SK-N-SH (cell line): ENCODE measurements around the gene TXNL4B. TPM values are rescaled to one million over a fixed set of nuclear protein-coding genes. Genes with fewer than 3 reads are reported as not detected.

Experiments used
- CTCF ChIA-PET: fragments of 300-600, 350-600 bp; formaldehyde crosslinking; extraction: SDS; loops from one replicate; lab custom pipeline; 2021; lab: Yijun Ruan, JAX
- POLR2A ChIA-PET: fragments of 350-600 bp; sonication (Branson Sonifier 250); formaldehyde crosslinking; extraction: SDS; loops from one replicate; lab custom pipeline; 2020; ENCODE audit warnings: antibody characterized with exemption, inconsistent platforms; lab: Yijun Ruan, JAX
- DNase-seq: peaks from one replicate; pipeline ENCODE4 v3.0.0; 2012
- H2AFZ ChIP-seq: fragments of 200-600 bp; sonication (generic); 2 replicates; pipeline ENCODE4 v1.8.1; 2016; ENCODE audit warnings: antibody characterized with exemption, mild to moderate bottlenecking, low read depth
- H3F3A ChIP-seq: fragments of 200-600 bp; sonication (generic); replicated peaks from 2 replicates; pipeline ENCODE3; 2016; ENCODE audit warnings: antibody characterized with exemption, mild to moderate bottlenecking; ENCODE audit not compliant: insufficient read depth
- H3K27ac ChIP-seq, 2 experiments: fragments of 200-500 bp in 1 of 2; fragments of 200-600 bp in 1 of 2; sonication (Bioruptor generic) in 1 of 2; sonication (generic), shearing (Covaris generic) in 1 of 2; 2 replicates each; pipeline versions ENCODE4 v1.5.1 to v1.6.1; 2014 to 2016; ENCODE audit warnings: low read depth in 2 of 2, inconsistent platforms in 1 of 2, low read length in 1 of 2, mild to moderate bottlenecking in 1 of 2, mixed read lengths in 1 of 2
- H3K27me3 ChIP-seq: fragments of 200-600 bp; sonication (generic), shearing (Covaris generic); 2 replicates; pipeline ENCODE4 v1.6.1; 2016; ENCODE audit warnings: mixed run types; ENCODE audit not compliant: insufficient read depth
- H3K36me3 ChIP-seq, 2 experiments: fragments of 200-500 bp in 1 of 2; fragments of 200-600 bp in 1 of 2; sonication (Bioruptor generic) in 1 of 2; sonication (generic) in 1 of 2; replicated peaks in 1 of 2; 2 replicates each; pipeline versions ENCODE3 to v1.5.1; 2014 to 2016; ENCODE audit warnings: low read length in 1 of 2, mild to moderate bottlenecking in 1 of 2; ENCODE audit not compliant: insufficient read depth in 2 of 2, control insufficient read depth in 1 of 2
- H3K4me1 ChIP-seq, 2 experiments: fragments of 200-500 bp in 1 of 2; fragments of 200-600 bp in 1 of 2; sonication (Bioruptor generic) in 1 of 2; sonication (generic), shearing (Covaris generic) in 1 of 2; 2 replicates each; pipeline versions ENCODE4 v1.5.1 to v1.6.1; 2014 to 2016; ENCODE audit warnings: low read depth in 1 of 2, low read length in 1 of 2, mixed run types in 1 of 2; ENCODE audit not compliant: insufficient read depth in 2 of 2, control insufficient read depth in 1 of 2
- H3K4me2 ChIP-seq: fragments of 200-600 bp; sonication (generic), shearing (Covaris generic); 2 replicates; pipeline ENCODE4 v1.6.1; 2017; ENCODE audit warnings: mixed run types
- H3K4me3 ChIP-seq, 2 experiments: fragments of 200-500 bp in 1 of 2; fragments of 200-600 bp in 1 of 2; sonication (Bioruptor generic) in 1 of 2; sonication (generic), shearing (Covaris generic) in 1 of 2; 2 replicates each; pipeline versions ENCODE4 v1.5.1 to v1.8.1; 2014 to 2016; ENCODE audit warnings: low read depth in 2 of 2, inconsistent platforms in 1 of 2, low read length in 1 of 2, mild to moderate bottlenecking in 1 of 2, mixed read lengths in 1 of 2, moderate library complexity in 1 of 2
- H3K79me2 ChIP-seq: fragments of 200-600 bp; sonication (generic); 2 replicates; pipeline ENCODE4 v1.8.1; 2017; ENCODE audit warnings: mild to moderate bottlenecking; ENCODE audit not compliant: insufficient read depth
- H3K9ac ChIP-seq: fragments of 200-600 bp; sonication (generic); 2 replicates; pipeline ENCODE4 v1.6.1; 2017; ENCODE audit warnings: mixed run types
- H3K9me2 ChIP-seq: fragments of 200-600 bp; sonication (generic); 2 replicates; pipeline ENCODE4 v1.6.1; 2017; ENCODE audit warnings: mixed run types
- H3K9me3 ChIP-seq: fragments of 200-600 bp; sonication (generic); 2 replicates; pipeline ENCODE4 v1.6.1; 2017; ENCODE audit warnings: mixed run types, mild to moderate bottlenecking, moderate library complexity
- H4K20me1 ChIP-seq: fragments of 200-600 bp; sonication (generic); 2 replicates; pipeline ENCODE4 v1.6.1; 2017; ENCODE audit warnings: mild to moderate bottlenecking, mixed run types; ENCODE audit not compliant: insufficient read depth
- EP300 ChIP-seq, 2 experiments: IDR thresholded peaks; 2 replicates each; pipeline versions ENCODE4 v1.4.0 to v1.6.1; 2012; ENCODE audit warnings: borderline replicate concordance in 1 of 2, low read depth in 1 of 2, low read length in 1 of 2
- EZH2phosphoT487 ChIP-seq: fragments of 200-600 bp; sonication (generic); IDR thresholded peaks from 2 replicates; pipeline ENCODE4 v1.6.1; 2017; ENCODE audit warnings: low read depth, mixed run types, mild to moderate bottlenecking, antibody characterized with exemption, moderate library complexity, borderline replicate concordance
- FOSL2 ChIP-seq: IDR thresholded peaks from 2 replicates; pipeline ENCODE4 v1.4.0; 2012; ENCODE audit warnings: low read depth, mild to moderate bottlenecking, moderate library complexity, borderline replicate concordance
- FOXJ3 ChIP-seq: sonication (generic); formaldehyde crosslinking; IDR thresholded peaks from 2 replicates; pipeline ENCODE4 v1.5.1; 2020; ENCODE audit warnings: mild to moderate bottlenecking, missing genetic modification reagents
- MXI1 ChIP-seq: IDR thresholded peaks from 2 replicates; pipeline ENCODE4 v1.6.1; 2012; ENCODE audit warnings: mild to moderate bottlenecking, low read depth, low read length, improper control_type of control experiment
- NFIC ChIP-seq: IDR thresholded peaks from 2 replicates; pipeline ENCODE4 v1.4.0; 2012; ENCODE audit warnings: borderline replicate concordance
- NRF1 ChIP-seq: IDR thresholded peaks from 2 replicates; pipeline ENCODE4 v1.6.1; 2012; ENCODE audit warnings: low read depth, mild to moderate bottlenecking, low read length
- RAD21 ChIP-seq: IDR thresholded peaks from 2 replicates; pipeline ENCODE4 v1.6.1; 2012; ENCODE audit warnings: mild to moderate bottlenecking, low read length
- RCOR1 ChIP-seq: fragments of 150-350 bp; IDR thresholded peaks from 2 replicates; pipeline ENCODE4 v1.6.1; 2017; ENCODE audit warnings: antibody characterized with exemption, low read length
- TAF1 ChIP-seq: IDR thresholded peaks from 2 replicates; pipeline ENCODE4 v1.6.1; 2012; ENCODE audit warnings: low read depth, mild to moderate bottlenecking, low read length, moderate library complexity, borderline replicate concordance
- TEAD4 ChIP-seq: IDR thresholded peaks from 2 replicates; pipeline ENCODE4 v1.4.0; 2012; ENCODE audit warnings: mild to moderate bottlenecking, borderline replicate concordance; ENCODE audit not compliant: insufficient read depth
- WGBS: methylation state at CpG from one replicate; pipeline ENCODE4 v1.1.6; 2017; ENCODE audit warnings: low lambda C conversion rate; 5-methylcytosine and 5-hydroxymethylcytosine counted together
- polyA plus RNA-seq, 3 experiments: library from polyadenylated mRNA; depleted of rRNA; stranded (reverse); fragments of >200 nt; gene quantifications; 2 replicates each; pipeline ENCODE4 v1.2.3, GENCODE V29; 2012
- TF ChIP-seq, protein P1 (sequence below): fragments of 200-600 bp; sonication (generic); IDR thresholded peaks from 2 replicates; pipeline ENCODE4 v1.6.1; 2017; ENCODE audit warnings: antibody characterized with exemption, mild to moderate bottlenecking, moderate library complexity
- TF ChIP-seq, protein P2 (sequence below): IDR thresholded peaks from 2 replicates; pipeline ENCODE4 v1.6.1; 2012; ENCODE audit warnings: mild to moderate bottlenecking, low read depth, low read length, moderate library complexity
- TF ChIP-seq, protein P3 (sequence below): IDR thresholded peaks from 2 replicates; pipeline ENCODE4 v1.4.0; 2012; ENCODE audit warnings: low read depth
- TF ChIP-seq, protein P4 (sequence below): IDR thresholded peaks from 2 replicates; pipeline ENCODE4; 2012

Gene TXNL4B
- polyA plus RNA-seq, 1 of the 3 experiments (the other 2 are of a cell fraction): 8.9 TPM

DNA sequence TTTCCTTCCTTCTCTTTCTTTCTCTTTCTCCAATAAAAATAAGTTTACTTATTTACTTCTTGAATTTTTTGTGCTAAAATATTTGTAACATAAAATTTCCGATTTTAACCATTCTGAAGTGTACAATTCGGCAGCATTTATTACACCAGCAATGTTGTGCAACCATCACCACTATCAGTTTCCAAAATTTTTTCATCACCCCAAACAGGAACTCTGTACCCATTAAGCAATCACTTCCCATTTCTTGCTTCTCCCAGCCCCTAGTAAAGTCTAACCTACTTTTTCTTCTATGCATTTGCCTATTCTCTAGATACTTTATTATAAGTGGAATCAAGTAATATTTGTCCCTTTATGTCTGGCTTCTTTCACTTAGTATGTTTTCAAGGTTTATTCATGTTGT, 41.6 kb downstream of the TXNL4B start:
- Histone ChIP-seq H3K27ac (no peak overlapping the region), H3K9ac (no peak overlapping the region), H4K20me1 (no peaks in the 10 kb centered on the region), H3K9me3 (no peaks in the 10 kb centered on the region), H3K9me2 (no peaks in the 10 kb centered on the region), H2AFZ (no peak overlapping the region), H3K4me1 (no peaks in the 10 kb centered on the region), H3K36me3 (no peaks in the 10 kb centered on the region), H3K79me2 (no peaks in the 10 kb centered on the region), H3F3A (no peaks in the 10 kb centered on the region), H3K4me3 (no peak overlapping the region), H3K27me3 (no peaks in the 10 kb centered on the region; the same call in 1 of the 2 replicates), H3K4me2 (no peak overlapping the region)
- CTCF ChIA-PET: no interaction called here
- TF ChIP-seq NFIC: no peak
- TF ChIP-seq, protein P1, sequence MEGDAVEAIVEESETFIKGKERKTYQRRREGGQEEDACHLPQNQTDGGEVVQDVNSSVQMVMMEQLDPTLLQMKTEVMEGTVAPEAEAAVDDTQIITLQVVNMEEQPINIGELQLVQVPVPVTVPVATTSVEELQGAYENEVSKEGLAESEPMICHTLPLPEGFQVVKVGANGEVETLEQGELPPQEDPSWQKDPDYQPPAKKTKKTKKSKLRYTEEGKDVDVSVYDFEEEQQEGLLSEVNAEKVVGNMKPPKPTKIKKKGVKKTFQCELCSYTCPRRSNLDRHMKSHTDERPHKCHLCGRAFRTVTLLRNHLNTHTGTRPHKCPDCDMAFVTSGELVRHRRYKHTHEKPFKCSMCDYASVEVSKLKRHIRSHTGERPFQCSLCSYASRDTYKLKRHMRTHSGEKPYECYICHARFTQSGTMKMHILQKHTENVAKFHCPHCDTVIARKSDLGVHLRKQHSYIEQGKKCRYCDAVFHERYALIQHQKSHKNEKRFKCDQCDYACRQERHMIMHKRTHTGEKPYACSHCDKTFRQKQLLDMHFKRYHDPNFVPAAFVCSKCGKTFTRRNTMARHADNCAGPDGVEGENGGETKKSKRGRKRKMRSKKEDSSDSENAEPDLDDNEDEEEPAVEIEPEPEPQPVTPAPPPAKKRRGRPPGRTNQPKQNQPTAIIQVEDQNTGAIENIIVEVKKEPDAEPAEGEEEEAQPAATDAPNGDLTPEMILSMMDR: no peak
- no peak for TF ChIP-seq RCOR1
- no peak for TF ChIP-seq EP300 (IDR thresholded peaks at IDR 0.05; ENCODE audit: borderline replicate concordance in 1 of 2, low read depth in 1 of 2, low read length in 1 of 2)
- TF ChIP-seq RAD21: no peak
- TF ChIP-seq, protein P2, sequence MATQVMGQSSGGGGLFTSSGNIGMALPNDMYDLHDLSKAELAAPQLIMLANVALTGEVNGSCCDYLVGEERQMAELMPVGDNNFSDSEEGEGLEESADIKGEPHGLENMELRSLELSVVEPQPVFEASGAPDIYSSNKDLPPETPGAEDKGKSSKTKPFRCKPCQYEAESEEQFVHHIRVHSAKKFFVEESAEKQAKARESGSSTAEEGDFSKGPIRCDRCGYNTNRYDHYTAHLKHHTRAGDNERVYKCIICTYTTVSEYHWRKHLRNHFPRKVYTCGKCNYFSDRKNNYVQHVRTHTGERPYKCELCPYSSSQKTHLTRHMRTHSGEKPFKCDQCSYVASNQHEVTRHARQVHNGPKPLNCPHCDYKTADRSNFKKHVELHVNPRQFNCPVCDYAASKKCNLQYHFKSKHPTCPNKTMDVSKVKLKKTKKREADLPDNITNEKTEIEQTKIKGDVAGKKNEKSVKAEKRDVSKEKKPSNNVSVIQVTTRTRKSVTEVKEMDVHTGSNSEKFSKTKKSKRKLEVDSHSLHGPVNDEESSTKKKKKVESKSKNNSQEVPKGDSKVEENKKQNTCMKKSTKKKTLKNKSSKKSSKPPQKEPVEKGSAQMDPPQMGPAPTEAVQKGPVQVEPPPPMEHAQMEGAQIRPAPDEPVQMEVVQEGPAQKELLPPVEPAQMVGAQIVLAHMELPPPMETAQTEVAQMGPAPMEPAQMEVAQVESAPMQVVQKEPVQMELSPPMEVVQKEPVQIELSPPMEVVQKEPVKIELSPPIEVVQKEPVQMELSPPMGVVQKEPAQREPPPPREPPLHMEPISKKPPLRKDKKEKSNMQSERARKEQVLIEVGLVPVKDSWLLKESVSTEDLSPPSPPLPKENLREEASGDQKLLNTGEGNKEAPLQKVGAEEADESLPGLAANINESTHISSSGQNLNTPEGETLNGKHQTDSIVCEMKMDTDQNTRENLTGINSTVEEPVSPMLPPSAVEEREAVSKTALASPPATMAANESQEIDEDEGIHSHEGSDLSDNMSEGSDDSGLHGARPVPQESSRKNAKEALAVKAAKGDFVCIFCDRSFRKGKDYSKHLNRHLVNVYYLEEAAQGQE: no peak
- no peak for TF ChIP-seq NRF1
- TF ChIP-seq, protein P3, sequence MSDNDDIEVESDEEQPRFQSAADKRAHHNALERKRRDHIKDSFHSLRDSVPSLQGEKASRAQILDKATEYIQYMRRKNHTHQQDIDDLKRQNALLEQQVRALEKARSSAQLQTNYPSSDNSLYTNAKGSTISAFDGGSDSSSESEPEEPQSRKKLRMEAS: no peak
- TF ChIP-seq EZH2phosphoT487: no peak
- TF ChIP-seq, protein P4, sequence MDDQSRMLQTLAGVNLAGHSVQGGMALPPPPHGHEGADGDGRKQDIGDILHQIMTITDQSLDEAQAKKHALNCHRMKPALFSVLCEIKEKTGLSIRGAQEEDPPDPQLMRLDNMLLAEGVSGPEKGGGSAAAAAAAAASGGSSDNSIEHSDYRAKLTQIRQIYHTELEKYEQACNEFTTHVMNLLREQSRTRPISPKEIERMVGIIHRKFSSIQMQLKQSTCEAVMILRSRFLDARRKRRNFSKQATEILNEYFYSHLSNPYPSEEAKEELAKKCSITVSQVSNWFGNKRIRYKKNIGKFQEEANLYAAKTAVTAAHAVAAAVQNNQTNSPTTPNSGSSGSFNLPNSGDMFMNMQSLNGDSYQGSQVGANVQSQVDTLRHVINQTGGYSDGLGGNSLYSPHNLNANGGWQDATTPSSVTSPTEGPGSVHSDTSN: no peak
- TF ChIP-seq TAF1: no peak
- no peak for TF ChIP-seq FOSL2
- no peak for TF ChIP-seq MXI1
- no peak for TF ChIP-seq FOXJ3 (CRISPR knock-in tag)
- no peak for TF ChIP-seq TEAD4
- DNase-seq: no peak
- POLR2A ChIA-PET: no interaction called here
- 45% methylated on average over 2 of the region's 2 CpGs for WGBS
